NOMO-1 treated with DMSO at 0.1 percent for 48 hours (cell line): Measurements from ENCODE around the gene PTX4.
"Not testable (repeated sequence)": the region's sequence is repeated elsewhere in the genome, so short reads cannot be mapped to it uniquely, and the experiment has no call there.

Source experiments
- DNase-seq: peaks from one replicate; lab custom pipeline; 2025; ENCODE audit not compliant: unreplicated experiment; lab: John Stamatoyannopoulos, UW

PTX4 gene

DNA sequence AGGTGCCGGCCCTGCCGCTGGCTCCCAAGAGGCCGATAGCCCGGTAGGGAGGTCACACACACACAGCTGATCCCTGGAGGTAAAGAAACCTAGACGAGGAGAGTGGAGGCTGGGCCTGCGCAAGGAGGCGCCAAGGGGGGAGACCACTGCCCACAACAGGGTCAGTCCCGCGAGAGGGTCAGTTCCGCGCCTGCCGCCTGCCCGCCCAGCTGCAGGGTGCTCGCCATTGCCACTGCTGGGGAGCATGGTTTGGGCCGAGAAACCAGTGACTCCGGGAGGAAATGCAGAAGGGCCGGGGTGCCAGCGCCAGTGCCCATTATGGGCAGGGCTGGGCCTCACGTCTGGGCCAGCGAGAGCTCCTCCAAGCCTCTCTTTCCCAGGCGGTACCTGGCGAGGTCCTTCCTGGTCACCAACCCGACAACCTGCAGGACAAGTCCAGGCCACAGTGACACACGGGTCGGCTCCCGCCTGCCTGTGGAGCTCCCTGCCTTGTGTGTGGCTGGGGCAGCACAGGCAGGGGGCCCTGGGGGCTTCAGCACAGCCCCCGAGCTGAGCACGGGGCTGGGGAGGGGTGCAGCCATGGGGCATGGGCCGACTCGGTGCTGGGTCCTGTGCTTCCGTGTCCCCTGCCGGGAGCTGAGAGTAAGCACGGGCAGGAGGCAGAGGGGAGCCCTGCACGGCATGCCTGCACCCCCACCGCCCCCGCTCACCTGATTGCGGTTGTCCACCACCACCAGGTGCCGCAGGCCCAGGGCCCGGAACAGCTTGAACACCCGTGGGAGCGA, 42.3 kb downstream of the PTX4 start:
- no peak for DNase-seq

DNA sequence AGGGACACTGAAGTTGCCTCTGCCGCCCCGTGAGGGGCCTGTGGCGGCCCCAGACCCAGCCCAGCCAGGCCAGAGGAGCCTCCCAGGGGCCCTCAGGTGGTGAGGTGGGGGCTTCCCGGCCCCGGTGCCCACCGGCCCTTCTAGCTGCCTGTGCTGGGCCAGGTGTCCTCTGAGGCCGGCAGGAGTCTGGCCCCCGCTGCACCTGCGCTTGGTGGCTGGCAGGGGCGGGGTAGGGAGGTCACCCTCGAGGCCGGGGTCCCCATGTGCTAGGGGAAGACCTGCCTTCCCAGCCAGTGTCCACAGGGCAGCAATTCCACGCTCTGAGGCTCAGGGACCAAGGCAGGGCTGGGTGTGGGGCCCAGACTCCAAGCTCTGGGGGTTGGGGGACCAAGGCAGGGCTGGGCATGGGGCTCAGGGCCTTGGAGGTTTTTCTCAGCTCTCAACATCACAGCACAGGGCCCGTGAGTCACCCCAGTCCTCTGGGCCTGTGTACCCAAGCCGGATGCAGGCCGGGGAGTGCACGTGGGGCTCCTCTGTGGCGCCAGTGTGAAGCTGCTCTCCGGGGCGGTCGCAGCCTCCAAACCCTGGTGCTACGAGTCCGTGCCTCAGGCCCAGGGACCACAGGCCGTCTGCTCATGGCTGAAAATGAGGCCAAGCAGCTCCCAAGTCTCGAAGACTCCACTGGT, 43.1 kb downstream of the PTX4 start:
- no peak for DNase-seq

DNA sequence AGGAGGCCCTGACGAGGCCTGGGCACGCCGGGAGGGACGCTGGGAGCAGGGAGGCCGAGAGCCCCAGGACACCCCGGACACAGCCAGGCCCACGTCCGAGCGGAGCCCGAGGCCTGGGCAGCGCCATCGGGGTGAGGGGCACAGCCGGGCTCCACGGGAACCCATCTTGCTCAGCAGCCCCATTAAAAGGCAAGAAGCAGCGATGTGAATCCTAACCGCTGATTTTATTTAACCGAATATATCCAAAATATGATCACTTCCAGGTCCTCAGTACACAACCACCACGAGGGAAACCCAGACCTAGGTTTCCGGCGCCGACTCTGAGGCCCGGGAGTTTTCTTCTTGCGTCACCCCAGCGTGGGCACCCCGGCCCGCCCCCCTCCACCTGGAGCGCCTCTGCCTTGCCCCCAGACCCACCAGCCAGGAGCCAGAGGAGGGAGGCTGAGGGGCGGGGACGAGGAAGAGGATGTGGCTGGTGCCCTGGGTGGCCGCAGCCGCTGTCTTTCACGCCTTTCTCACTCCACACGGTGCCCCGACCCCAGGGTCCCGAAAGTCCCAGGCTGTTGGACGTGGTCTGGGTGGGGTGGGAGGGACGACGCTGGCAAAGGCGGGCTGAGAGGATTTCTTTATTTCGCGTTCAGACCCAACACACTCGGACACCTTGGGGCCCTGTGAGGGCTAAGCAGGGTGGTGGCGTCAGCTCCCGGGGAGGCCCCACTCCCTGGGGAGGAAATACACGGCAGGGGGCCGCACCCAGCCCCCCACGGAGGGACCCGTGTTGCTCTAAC, 43.8 kb downstream of the PTX4 start:
- DNase-seq, result no peak

DNA sequence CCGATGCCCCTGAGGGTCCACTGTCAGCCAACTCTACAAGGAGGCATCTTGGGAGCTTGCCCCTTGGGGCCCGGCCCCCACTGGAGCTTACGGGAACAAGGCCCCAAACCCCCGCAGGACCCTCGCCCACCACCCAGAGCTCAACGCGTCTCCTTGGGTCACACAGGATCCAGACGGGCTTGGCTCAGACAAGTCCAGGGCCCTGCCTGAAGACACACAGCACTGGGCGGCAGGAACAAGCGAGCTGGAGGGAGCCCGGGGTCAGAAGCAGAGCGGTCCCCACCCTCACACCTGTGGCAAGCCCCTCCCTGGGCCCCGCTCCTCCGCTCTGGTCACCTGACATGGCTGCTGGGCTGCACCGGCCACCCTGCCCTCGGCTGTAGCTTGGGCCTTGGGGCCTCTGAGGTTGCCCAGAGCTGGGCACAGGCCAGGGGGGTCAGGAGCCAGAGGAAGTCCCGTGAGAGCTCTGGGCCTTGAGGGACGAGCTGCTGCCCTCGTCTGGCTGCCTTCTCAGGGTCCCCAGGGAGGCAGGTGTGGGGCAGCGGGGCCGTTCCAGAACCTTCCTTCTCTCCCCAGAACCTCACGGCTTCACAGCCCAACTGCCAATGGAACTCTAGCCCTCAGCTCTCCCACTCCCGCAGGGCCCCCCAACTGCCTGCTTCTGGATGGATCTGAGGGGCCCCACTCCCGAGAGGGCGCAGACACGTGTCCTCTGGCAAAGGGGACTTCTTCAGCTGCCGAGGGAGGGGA, 44.6 kb downstream of the PTX4 start, which contains the start of gene CCDC154:
TSS of gene CCDC154 (minus strand) at position 577 of the 750 bp plus-strand sequence. CDS start at position 343, 234 bp downstream.
- DNase-seq, result no peak

DNA sequence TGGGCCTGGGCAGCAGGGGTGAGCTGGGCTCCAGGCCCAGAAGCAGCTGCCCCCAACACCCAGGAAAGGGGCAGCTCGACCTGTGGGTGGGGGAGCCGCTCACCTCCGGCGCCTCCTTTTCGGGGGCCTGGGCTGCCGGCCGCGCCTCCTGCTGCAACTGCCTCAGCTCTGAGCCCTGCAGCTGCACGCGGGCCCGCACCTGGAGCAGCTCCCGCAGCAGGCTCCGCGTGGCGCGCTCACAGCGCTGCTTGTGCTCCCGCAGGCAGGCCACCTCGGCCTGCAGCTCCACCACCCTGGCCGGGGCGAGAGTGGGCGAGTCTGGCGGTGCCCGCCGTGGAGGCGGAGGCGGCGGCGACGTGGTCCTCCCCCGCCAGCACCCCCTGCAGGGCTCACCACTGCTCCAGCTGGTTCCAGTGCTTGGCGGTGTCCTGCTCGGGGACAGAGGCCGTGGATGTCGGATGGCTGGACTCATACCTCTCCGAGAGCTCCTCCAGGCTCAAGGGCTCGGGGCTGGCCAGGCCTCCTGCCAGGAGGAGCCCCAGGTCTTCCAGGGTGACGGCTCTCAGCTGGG, 45.3 kb downstream of the PTX4 start:
- DNase-seq, result no peak

DNA sequence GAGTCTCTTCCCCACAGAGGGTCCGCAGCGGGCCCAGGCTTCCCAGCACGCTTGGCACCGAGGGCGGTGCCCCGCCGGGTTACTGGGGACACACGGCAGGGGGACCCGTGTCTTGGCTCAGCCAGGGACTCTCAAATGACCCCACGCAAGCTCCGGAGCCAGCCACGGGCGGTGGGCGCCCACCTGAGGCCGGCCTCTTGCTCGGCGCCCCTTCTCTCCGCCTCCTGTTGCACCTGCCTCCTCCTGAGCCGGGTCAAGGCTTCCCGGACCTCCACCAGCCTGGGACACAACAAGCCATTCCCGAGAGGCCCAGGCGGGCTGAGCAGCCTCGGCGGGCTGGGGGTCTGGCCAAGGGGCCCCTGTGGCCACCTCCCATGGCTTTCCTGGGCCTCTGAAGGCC, 46.0 kb downstream of the PTX4 start:
- DNase-seq, result no peak

DNA sequence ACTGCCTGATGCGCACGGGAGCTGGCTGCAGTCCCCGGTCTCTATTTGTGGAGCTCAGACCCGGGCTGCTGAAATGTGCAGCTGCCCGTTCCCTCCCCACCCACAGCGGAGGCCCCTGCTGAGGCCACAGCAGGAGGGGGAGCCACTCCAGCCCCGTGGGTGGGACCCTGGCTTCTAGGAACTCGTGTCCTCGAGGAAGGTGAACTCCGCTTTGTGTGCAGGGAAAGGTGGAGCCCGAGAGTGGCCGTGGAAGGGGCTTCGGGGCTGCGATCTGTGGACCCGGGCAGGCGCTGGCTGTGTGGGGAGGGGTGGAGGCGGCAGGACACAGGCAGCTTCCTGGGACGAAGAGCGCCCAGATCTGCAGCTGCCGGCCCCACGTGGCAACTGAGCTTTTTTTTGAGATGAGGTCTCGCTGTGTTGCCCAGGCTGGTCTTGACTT, 47.3 kb downstream of the PTX4 start:
- no peak for DNase-seq

DNA sequence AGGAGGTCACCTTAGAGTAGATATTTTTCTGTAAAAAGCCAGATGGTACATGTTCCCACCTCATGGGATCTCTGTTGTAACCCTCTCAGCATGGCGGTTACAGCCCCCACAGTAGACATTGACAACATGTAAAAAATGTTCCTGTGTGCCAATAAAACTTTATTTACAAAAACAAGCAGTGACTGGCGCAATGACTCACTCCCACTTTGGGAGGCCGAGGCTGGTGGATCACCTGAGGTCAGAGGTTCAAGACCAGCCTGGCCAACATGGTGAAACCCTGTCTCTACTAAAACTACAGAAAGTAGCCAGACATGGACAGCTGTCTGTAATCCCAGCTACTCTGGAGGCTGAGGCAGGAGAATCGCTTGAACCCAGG, 49.1 kb downstream of the PTX4 start:
- DNase-seq, result not testable (repeated sequence)

DNA sequence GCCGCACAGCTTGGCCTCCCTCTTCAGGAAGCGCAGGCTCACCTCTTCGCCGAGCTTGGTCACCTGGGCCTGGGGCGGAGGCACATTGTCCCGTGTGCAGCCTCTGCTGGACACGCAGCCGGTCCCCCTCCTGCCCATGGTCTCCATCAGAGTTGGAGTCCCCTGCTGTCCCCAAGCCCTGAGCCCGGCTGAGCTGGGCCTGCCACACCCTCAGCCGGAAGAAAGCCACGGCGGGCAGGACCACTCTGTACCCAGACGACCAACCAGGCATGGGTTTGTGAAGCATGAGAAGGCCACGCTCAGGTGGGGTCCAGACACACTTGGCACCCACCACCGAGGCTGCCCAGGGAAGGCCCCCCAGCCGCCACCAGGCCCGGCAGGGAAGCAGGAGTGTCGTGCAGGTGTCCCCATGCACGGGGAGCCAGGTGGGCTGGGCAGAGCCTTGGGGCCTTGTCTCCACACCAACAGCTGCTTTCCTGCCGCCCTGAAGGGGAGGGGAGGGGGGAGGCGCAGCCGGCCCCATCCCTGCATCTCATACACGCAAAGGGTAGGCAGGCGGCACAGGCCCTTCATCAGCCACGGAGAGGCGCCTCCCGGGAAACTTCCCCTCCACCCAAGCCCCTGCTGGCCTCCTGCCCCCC, 49.6 kb downstream of the PTX4 start:
- no peak for DNase-seq

DNA sequence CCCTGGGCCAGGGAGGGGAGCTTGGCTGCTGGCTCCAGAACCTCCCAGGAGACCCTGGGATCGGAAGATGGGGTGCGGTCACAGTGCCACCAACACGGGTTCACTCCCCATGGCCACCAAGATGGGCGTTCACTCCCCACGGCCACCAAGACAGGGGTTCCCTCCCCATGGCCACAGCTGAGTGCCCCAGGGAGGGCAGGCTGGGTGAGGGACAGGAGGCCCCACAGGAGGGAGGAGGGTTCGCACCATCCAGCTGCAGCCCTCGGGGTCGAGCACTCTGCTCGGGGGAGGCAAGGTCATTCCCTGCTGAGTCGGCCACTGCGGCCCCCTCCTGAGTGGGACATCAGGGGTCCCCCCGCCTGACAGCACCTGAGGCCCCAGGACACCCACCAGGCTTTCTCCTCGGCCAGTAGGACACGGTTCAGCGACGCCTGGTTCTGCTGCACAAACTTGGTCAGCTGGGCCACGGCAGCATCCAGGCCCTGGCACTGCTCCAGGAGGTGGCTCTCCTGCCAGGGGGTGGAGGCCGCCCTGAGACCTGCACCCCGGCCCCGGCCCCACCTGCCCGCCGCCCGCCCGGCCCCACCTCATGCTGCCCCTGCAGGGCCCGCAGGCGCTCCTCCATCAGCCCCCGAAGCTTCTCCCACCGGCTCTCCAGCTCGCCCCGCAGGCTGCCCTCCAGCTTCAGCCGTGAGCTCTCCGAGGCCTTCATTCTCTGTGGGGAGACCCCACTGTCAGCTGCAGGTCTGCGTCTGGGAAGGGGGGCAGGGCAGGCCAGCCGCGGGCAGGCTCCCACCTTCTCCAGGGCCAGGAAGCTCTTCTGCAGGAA, 50.3 kb downstream of the PTX4 start:
- no peak for DNase-seq

DNA sequence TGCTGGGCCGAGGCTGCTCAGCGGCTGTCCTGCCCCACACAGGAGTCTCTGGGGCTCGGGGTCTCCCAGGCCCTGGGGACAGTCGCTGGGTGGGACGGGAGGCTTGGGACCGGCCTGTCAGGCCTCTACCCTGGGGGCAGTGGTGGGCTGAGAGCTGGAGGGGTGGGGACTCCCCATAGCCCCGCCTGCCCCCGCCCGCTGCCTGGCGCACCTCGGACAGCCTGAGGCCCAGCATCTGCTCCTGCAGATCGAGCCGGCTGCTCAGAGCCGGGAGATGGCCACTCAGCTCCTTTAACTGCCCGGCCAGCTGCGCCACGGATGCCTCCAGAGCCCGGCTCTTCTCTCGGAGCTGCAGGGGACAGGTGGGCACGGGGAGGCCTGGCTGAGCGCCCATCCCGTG, 51.1 kb downstream of the PTX4 start:
- no peak for DNase-seq

DNA sequence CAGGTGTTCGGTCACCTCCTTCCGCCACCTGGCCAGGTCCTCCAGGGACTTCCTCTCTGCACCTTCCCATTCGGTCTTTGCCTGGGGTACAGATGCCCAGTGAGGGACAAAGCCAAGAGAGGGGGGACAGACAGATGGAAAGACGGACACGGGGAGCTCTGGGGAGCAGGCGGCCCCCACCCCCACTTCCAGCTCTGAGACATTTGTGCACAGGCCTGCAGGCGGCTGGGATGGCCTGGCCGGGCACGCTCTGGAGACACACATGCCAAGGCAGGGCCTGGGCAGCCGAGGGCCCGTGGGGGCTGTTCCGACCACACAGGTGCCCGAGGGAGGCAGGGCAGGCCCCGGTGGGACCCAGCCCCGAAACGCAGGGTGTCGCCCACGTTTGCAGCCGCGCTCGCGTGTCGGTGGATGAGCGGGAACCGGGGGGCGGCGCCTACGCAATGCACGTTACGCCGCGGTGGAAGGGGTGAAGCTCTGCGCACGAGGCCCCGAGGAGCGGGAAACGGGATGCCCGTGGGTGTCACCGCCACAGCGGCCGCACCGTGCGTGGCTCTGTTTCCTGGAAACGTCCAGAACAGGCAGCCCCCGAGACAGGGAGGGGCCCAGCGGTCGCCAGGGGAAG, 51.9 kb downstream of the PTX4 start:
- no peak for DNase-seq

DNA sequence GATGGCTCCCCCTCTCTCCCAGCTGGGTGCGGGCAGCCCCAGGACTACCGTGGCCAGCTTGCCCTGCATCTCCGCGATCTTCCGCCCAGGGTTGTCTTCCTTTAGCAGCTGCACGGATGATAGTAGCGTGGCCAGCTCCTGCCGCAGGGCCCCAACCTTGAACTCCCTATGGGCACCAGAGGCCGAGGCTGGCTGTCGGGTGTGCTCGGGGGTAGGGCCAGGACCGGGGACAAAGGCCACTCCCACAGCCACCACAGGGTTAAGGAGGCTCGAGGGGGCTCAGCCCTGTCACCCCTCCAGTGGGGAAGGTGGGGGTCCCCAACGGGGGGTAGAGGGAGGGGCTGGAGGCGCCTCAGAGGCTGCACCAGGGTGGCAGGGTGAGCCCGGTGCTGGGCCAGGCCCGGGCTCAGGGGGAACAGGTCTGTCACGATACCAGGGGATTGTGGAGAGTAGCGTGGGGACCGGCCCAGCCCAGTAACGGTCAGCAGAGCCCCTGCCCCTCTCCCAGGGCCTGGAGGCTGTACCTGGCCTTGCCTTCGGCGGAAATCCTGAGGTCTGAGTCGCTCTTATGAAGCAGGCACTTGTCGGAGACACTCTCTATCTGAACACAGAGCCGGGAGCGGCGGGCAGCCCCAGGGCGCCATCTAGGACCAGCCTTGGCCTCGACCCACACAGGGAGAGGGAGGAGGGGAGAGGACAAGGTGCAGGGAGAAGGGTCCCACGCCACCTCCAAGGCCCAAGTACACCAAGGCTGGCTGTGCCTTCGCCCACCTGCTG, 52.6 kb downstream of the PTX4 start:
- no peak for DNase-seq
